Heart left ventricle (tissue), 16 donors: ENCODE measurements around the gene GYS1. TPM values are rescaled to one million over a fixed set of nuclear protein-coding genes. Genes with fewer than 3 reads are reported as not detected.

Source experiments
- ATAC-seq, 4 donors: fragments of 200-7000 bp; cut with Tn5 transposase; one replicate each; pipeline ENCODE4 v1.9.1; 2020 to 2022; ENCODE audit warnings: moderate library complexity in 4 of 4, mild to moderate bottlenecking in 3 of 4, moderate number of reproducible peaks in 1 of 4
- DNase-seq, 5 donors: peaks; one replicate each; pipeline ENCODE4 v3.0.0-alpha.2; 2020
- H3K27ac ChIP-seq, 12 donors: fragments of 200-600 bp; sonication (generic) in 4 of 12; one replicate each; pipeline versions ENCODE4 v1.5.0 to v1.8.0; 2016 to 2022; ENCODE audit warnings: mild to moderate bottlenecking in 2 of 12
- H3K27me3 ChIP-seq, 9 donors: fragments of 200-600 bp; sonication (generic) in 2 of 9; one replicate each; pipeline versions ENCODE4 v1.5.1 to v1.8.0; 2016 to 2022; ENCODE audit warnings: mild to moderate bottlenecking in 3 of 9
- H3K36me3 ChIP-seq, 9 donors: fragments of 200-600 bp; sonication (generic) in 2 of 9; one replicate each; pipeline versions ENCODE4 v1.5.0 to v1.8.0; 2018 to 2022; ENCODE audit warnings: mild to moderate bottlenecking in 2 of 9
- H3K4me1 ChIP-seq, 12 donors: fragments of 200-600 bp; sonication (generic) in 4 of 12; one replicate each; pipeline versions ENCODE4 v1.5.0 to v1.8.0; 2016 to 2022; ENCODE audit warnings: mild to moderate bottlenecking in 3 of 12
- H3K4me3 ChIP-seq, 12 donors: fragments of 200-600 bp; sonication (generic) in 4 of 12; one replicate each; pipeline versions ENCODE4 v1.5.0 to v1.8.0; 2017 to 2022; ENCODE audit warnings: mild to moderate bottlenecking in 9 of 12, moderate library complexity in 4 of 12
- H3K9me3 ChIP-seq, 12 donors: fragments of 200-600 bp; sonication (generic) in 4 of 12; one replicate each; pipeline versions ENCODE4 v1.5.0 to v1.8.0; 2016 to 2022; ENCODE audit warnings: mild to moderate bottlenecking in 1 of 12
- CTCF ChIP-seq, 12 donors: fragments of 200-600 bp; sonication (generic) in 4 of 12; IDR thresholded peaks; one replicate each; pipeline versions ENCODE4 v1.5.0 to v1.8.0; 2018 to 2022; ENCODE audit warnings: antibody characterized with exemption in 12 of 12, mild to moderate bottlenecking in 5 of 12
- POLR2A ChIP-seq, 2 donors: fragments of 450-650 bp; IDR thresholded peaks; one replicate each; pipeline ENCODE4 v1.6.1; 2017; ENCODE audit warnings: antibody characterized with exemption in 2 of 2, mild to moderate bottlenecking in 2 of 2, moderate library complexity in 2 of 2
- WGBS, 4 donors: extraction: QIAGEN DNeasy Blood & Tissue Kit in 2 of 4; methylation state at CpG; one replicate each; pipeline versions ENCODE4 v1.1.5 to v1.1.7; 2013 to 2018; 5-methylcytosine and 5-hydroxymethylcytosine counted together
- intact Hi-C, 10 donors: fragments of 100-400 bp; cut with DNase I; formaldehyde crosslinking; loops; one replicate each; pipeline versions ENCODE4 v1.11.1 to v1.14.2; 2022
- polyA plus RNA-seq, 2 donors: library from polyadenylated mRNA; stranded (reverse); fragments of 200-250 nt; gene quantifications; one replicate each; pipeline ENCODE4 v1.2.3, GENCODE V29; 2013
- total RNA-seq, 9 donors: library from RNA; depleted of rRNA in 2 of 9; stranded (reverse); fragments of >200 nt in 2 of 9; fragmentation: NEBNext Ultra II Directional in 3 of 9; extraction: Animal tissue kit (Norgen Biotek cat#: 25700) in 3 of 9; gene quantifications; one replicate each; pipeline versions ENCODE4 v1.1.0 to v1.2.4, GENCODE V29; 2016 to 2023
- donor health status: ischemic (EF 13 %, LVEDD 7.1; RV severe dilation, severe dysfunction).
- donor health status: healthy with polysubstance abuse.
- donor health status: DM: no; HTN: yes; CAD: no.
- donor health status: DM: no; HTN: no; CAD: no.
- donor health status: ischemic (EF 25% LVEDD 6.9; RV normal size, moderate dysfunction).
- donor health status: ischemic (EF 25% LVEDD 5.7; RV mildly dilated, moderate dysfunction).
- donor health status: healthy.
- donor health status: DM: yes; HTN: yes; CAD: no.
- donor health status: ischemic (EF 35%, LVEDD 5.7; RV mildly dilated, moderate dysfunction).
- donor health status: nonischemic (EF 11% LVEDD 7.7; RV severe dilation, severe dysfunction).
- donor health status: DM: yes; HTN: yes; CAD: no.
- donor health status: PGD.
- donor health status: ischemic (EF 29% LVEDD 5.4; RV normal size, mild dysfunction).
- donor health status: nonischemic (EF 23%, LVEDD 6.1; RV moderate dilation, normal function).

The GYS1 gene
- total and polyA plus RNA-seq, 11 donors = 114 to 264 (median 170) TPM

DNA sequence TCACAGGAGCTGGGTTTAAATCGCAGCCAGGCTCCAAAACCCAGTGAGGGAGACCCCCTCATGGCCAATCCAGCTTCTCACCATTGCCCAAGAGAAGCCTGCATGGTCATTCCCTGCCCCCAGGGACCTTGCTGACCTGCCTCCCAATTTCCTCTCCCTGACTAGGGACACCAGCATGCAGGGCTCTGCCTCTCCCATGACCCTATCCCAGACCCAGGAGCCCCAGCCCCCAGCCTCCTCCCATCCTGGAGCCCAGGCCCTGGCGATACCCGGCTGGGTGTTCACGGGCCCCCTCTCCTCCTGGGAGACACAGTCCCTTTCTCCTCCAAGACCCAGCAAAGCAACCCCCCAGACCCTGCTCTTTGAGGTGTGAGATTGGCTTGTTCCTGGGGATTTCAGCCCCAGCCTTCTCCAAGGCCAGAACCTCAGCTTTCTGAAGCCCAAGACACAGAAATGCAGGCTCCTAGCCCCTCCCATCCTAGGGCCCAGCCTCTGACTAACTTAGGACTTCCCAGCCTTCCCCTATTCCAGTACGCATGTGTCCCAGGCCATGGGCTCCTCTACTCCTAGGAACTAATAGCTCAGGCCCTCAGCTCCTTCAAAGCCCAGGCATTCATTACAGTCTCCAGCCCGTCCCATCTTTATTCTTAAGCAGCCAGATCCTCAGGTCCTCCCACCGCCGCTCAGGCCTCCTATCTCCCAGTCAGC, 1.1 kb downstream of the GYS1 start:
- peaks cover 0 to 27% (median 20%) of the 10 kb centered on the region in 9 donors for H3K36me3 ChIP-seq
- intact Hi-C loops = loop anchor here in 4 of 10 donors (5.0 to 10.0 kb wide), 4 partner anchors 155 to 223 kb away; no protein-coding TSS in a partner anchor
- peak overlapping the region; percentile 56 to 99 (median 82) for H3K4me3 ChIP-seq
- DNase-seq = peak in 4 of 5 donors; percentile 73 to 78 (median 74)
- peaks cover 6 to 48% (median 35%) of the 10 kb centered on the region in 12 donors for H3K4me1 ChIP-seq
- WGBS, 4 donors = 15 to 21% (median 19%) methylated on average over 8 of the region's 8 CpGs
- no peaks in the 10 kb centered on the region for H3K27me3 ChIP-seq
- peak; percentile 16 to 57 (median 46) for ATAC-seq
- TF ChIP-seq CTCF (IDR thresholded peaks at IDR 0.05) (no peak), POLR2A (IDR thresholded peaks at IDR 0.05) (peak in 1 of 2 donors; percentile 55)
- no peaks in the 10 kb centered on the region for H3K9me3 ChIP-seq
- peak overlapping the region; percentile 61 to 99 (median 96) for H3K27ac ChIP-seq

DNA sequence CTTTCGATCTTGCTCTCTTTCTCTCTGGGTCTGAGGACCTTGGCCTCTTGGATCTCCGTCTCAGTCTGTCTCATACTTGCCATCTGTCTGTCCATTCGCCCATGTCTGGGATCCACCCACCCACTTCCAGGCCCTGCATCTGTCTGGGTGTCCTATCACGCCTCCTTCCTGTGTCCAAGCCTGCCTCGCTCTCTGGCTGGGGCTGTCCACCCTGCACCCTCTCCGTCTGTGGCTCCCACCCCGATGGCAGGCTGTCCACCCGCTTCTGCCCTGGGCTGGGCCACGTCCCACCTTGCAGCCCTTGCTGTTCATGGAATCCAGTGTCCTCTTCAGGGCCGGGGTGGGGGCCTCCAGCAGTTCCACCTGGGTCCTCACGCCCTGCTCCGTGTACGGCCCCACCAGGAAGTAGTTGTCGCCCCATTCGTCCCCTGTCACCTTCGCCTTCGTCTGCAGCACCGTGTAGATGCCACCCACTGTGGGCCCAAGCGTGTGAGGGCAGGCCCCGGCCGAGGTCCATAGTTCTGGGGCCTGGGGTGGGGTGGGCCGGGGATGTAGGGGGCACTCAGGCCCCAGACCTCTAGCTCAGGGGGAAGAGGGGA, 2.0 kb downstream of the GYS1 start:
- no peak for TF ChIP-seq POLR2A (IDR thresholded peaks at IDR 0.05)
- TF ChIP-seq CTCF (IDR thresholded peaks at IDR 0.05) = no peak
- Histone ChIP-seq H3K36me3 (peaks cover 0 to 36% (median 27%) of the 10 kb centered on the region in 9 donors), H3K27ac (peak overlapping the region in 11 of 12 donors; percentile 90 to 99 (median 96)), H3K4me1 (peaks cover 6 to 48% (median 35%) of the 10 kb centered on the region in 12 donors), H3K9me3 (no peaks in the 10 kb centered on the region), H3K27me3 (no peaks in the 10 kb centered on the region), H3K4me3 (peak overlapping the region in 11 of 12 donors; percentile 62 to 99 (median 85))
- WGBS, 4 donors = 73 to 79% (median 76%) methylated on average over 18 to 22 of the region's 22 CpGs
- DNase-seq (no peak), ATAC-seq (no peak)
- intact Hi-C loops = loop anchor here in 4 of 10 donors (5.0 to 10.0 kb wide), 4 partner anchors 156 to 224 kb away; no protein-coding TSS in a partner anchor

GRCh38 chr19:48990400-48990799, 2.7 kb downstream of the GYS1 start:
- Histone ChIP-seq H3K36me3 (peaks cover 0 to 43% (median 34%) of the 10 kb centered on the region in 9 donors), H3K4me3 (peak overlapping the region in 8 of 12 donors; percentile 6 to 99 (median 86)), H3K4me1 (peaks cover 6 to 48% (median 35%) of the 10 kb centered on the region in 12 donors), H3K27me3 (no peaks in the 10 kb centered on the region), H3K27ac (peak overlapping the region in 11 of 12 donors; percentile 90 to 99 (median 96)), H3K9me3 (no peaks in the 10 kb centered on the region)
- DNase-seq (no peak), ATAC-seq (no peak)
- no peak for TF ChIP-seq CTCF (IDR thresholded peaks at IDR 0.05)
- no peak for TF ChIP-seq POLR2A (IDR thresholded peaks at IDR 0.05)
- intact Hi-C loops = loop anchor here in 4 of 10 donors (5.0 to 10.0 kb wide), 4 partner anchors 157 to 224 kb away; no protein-coding TSS in a partner anchor
- 27 to 35% (median 33%) methylated on average over 4 of the region's 4 CpGs for WGBS, 4 donors
